HG03565 (cell line): ENCODE data around the gene CSNK1D.

Source experiments
- ATAC-seq: cut with Tn5 transposase; IDR thresholded peaks from one replicate; pipeline ENCODE4 v1.9.1; 2021; ENCODE audit warnings: mild to moderate bottlenecking, moderate library complexity; ENCODE audit not compliant: unreplicated experiment

Gene CSNK1D

GRCh38 chr17:82229698-82230608 is 43.5 kb downstream of the CSNK1D start:
- ATAC-seq: no peak

- peak; percentile 35 for ATAC-seq
Observed at GRCh38 chr17:82228842-82229697, 44.4 kb downstream of the CSNK1D start, which contains the start of gene SLC16A3. Gene SLC16A3, plus strand, starts transcription at chr17:82229042. Its CDS starts 6,967 bp downstream, at chr17:82236009.

- ATAC-seq: no peak
Observed at GRCh38 chr17:82228278-82228841, 45.1 kb downstream of the CSNK1D start.

- ATAC-seq: no peak
Observed at GRCh38 chr17:82227629-82228277, 45.7 kb downstream of the CSNK1D start.

GRCh38 chr17:82226809-82227628 is 46.5 kb downstream of the CSNK1D start:
- ATAC-seq: no peak

- ATAC-seq: no peak
Observed at GRCh38 chr17:82226146-82226808, 47.2 kb downstream of the CSNK1D start.

GRCh38 chr17:82225368-82226029 is 48.0 kb downstream of the CSNK1D start:
- ATAC-seq: no peak

- no peak for ATAC-seq
Observed at GRCh38 chr17:82224666-82225065, 48.8 kb downstream of the CSNK1D start.

GRCh38 chr17:82223517-82223916 is 50.0 kb downstream of the CSNK1D start:
- ATAC-seq: no peak

- ATAC-seq: no peak
Observed at GRCh38 chr17:82222816-82223215, 50.7 kb downstream of the CSNK1D start.

GRCh38 chr17:82221341-82221902 is 52.1 kb downstream of the CSNK1D start:
- ATAC-seq: no peak

GRCh38 chr17:82219753-82220709 is 53.5 kb downstream of the CSNK1D start:
- ATAC-seq: no peak

- ATAC-seq: no peak
Observed at GRCh38 chr17:82219083-82219482, 54.4 kb downstream of the CSNK1D start.

- no peak for ATAC-seq
Observed at GRCh38 chr17:82218349-82219075, 55.0 kb downstream of the CSNK1D start.

GRCh38 chr17:82217530-82218204 is 55.8 kb downstream of the CSNK1D start:
- no peak for ATAC-seq

- ATAC-seq: no peak
Observed at GRCh38 chr17:82217120-82217529, 56.4 kb downstream of the CSNK1D start.
